Measurements from ENCODE around the gene UST. TPM values are rescaled to one million over a fixed set of nuclear protein-coding genes. Genes with fewer than 3 reads are reported as not detected.

The UST gene
- total RNA-seq, 4 donors from 2014 or later: 2.3 to 8.4 (median 2.8) TPM

DNA sequence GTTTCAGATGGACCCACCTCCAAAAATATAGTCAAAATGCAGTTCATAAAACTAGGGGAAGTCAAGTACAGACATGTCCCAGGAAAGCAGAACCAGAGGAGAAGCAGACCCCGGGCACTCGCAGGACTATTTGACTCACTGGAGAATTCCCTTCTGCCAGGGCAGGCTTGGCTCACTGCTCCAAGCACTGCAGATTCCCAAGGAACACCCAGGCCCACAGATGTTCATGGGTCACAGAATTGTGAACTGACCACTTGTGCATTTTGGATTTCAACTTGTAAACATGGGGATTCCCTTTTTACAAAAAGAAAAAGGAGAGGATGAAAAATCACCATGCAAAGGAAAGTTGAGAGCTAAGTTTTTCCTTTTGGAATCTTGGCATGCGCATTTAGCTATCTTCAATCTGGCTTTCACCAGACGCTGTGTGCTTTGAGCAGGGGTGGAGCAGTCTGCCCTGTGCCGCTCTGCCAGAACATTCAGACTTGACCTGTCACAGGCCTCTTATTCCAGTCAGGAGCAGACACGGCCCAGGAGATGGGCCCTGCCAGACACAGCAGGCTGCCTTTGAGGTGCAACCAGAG is 333.2 kb downstream of the UST start:
- Histone ChIP-seq H3K27me3 (no peaks in the 10 kb centered on the region), H3K4me3 (no peak overlapping the region), H3K27ac (peak overlapping the region in 1 of 4 donors; percentile 29), H3K36me3 (no peaks in the 10 kb centered on the region), H3K9me3 (no peaks in the 10 kb centered on the region), H3K4me1 (no peaks in the 10 kb centered on the region)
- TF ChIP-seq, protein P1, sequence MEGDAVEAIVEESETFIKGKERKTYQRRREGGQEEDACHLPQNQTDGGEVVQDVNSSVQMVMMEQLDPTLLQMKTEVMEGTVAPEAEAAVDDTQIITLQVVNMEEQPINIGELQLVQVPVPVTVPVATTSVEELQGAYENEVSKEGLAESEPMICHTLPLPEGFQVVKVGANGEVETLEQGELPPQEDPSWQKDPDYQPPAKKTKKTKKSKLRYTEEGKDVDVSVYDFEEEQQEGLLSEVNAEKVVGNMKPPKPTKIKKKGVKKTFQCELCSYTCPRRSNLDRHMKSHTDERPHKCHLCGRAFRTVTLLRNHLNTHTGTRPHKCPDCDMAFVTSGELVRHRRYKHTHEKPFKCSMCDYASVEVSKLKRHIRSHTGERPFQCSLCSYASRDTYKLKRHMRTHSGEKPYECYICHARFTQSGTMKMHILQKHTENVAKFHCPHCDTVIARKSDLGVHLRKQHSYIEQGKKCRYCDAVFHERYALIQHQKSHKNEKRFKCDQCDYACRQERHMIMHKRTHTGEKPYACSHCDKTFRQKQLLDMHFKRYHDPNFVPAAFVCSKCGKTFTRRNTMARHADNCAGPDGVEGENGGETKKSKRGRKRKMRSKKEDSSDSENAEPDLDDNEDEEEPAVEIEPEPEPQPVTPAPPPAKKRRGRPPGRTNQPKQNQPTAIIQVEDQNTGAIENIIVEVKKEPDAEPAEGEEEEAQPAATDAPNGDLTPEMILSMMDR (IDR thresholded peaks at IDR 0.05 in 4 of 5, conservative IDR thresholded peaks at IDR 0.05 in 1 of 5): no peak
- TF ChIP-seq POLR2A (IDR thresholded peaks at IDR 0.05): no peak
- intact Hi-C loops (cut with DNase I; ENCODE audit: low total_unique reads) (loop anchor here (5.0 kb wide), 1 partner anchor 437 kb away; no protein-coding TSS in a partner anchor), in situ Hi-C loops (cut with MboI; ENCODE audit: low sequenced_read_pairs in 4 of 4) (loop anchor here (5.0 kb wide), 2 partner anchors 352 to 357 kb away; no protein-coding TSS in a partner anchor)
- DNase-seq (peak; percentile 19 to 50), ATAC-seq (peak; percentile 69 to 70)

DNA sequence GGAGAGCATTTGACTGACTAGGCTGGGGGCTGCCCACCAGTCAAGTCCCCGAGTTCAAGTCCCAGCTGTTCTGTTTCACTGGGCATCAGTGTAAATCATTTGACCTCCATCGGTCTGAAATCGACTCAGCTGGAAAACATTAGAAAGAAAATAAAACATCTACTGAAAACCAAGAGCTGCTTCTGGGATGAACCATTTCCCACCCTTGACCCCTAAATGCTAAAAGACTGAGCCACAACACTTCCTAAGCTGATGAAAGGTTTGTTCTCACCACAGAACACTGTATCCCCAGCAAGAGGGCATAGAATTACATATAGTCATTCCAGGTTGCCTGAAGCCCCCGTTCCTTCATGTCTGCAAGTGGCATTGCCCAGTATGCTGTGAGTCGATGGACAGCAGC is 333.7 kb downstream of the UST start:
- Histone ChIP-seq H3K27ac (no peak overlapping the region), H3K36me3 (no peaks in the 10 kb centered on the region), H3K9me3 (no peaks in the 10 kb centered on the region), H3K4me1 (no peaks in the 10 kb centered on the region), H3K27me3 (no peaks in the 10 kb centered on the region), H3K4me3 (no peak overlapping the region)
- ATAC-seq (no peak), DNase-seq (no peak)
- in situ Hi-C loops (cut with MboI; ENCODE audit: low sequenced_read_pairs in 4 of 4): loop anchor here (5.0 kb wide), 2 partner anchors 352 to 357 kb away; no protein-coding TSS in a partner anchor
- TF ChIP-seq, protein P1 (IDR thresholded peaks at IDR 0.05 in 4 of 5, conservative IDR thresholded peaks at IDR 0.05 in 1 of 5): no peak
- no peak for TF ChIP-seq POLR2A (IDR thresholded peaks at IDR 0.05)
- intact Hi-C loops (cut with DNase I; ENCODE audit: low total_unique reads): loop anchor here (5.0 kb wide), 1 partner anchor 437 kb away; no protein-coding TSS in a partner anchor

DNA sequence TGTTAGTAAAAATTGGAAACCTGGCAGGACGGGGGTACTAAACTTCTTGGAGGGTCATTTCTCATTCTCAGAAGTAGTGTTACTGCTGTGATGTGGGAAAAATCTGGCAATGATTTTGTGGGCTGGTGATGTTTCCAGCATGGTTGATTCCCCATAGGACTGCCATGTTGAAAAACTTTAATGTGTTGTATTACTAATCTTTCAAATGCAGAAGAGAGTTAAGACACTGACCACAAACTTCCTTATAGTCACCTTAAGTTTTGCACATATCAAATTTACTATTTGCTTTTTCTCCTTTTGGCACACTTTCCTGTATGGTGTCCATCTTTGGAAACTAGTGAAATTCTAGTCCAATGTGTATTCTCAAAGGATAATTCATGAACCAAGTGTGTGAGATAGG is 334.5 kb downstream of the UST start:
- no peak overlapping the region for H3K4me3 ChIP-seq
- in situ Hi-C loops (cut with MboI; ENCODE audit: low sequenced_read_pairs in 4 of 4) (loop anchor here (5.0 kb wide), 2 partner anchors 351 to 356 kb away; no protein-coding TSS in a partner anchor), intact Hi-C loops (cut with DNase I; ENCODE audit: low total_unique reads) (loop anchor here (5.0 kb wide), 1 partner anchor 436 kb away; no protein-coding TSS in a partner anchor)
- no peaks in the 10 kb centered on the region for H3K36me3 ChIP-seq
- no peaks in the 10 kb centered on the region for H3K4me1 ChIP-seq
- no peak for ATAC-seq
- TF ChIP-seq, protein P1 (IDR thresholded peaks at IDR 0.05 in 4 of 5, conservative IDR thresholded peaks at IDR 0.05 in 1 of 5): no peak
- TF ChIP-seq POLR2A (IDR thresholded peaks at IDR 0.05): no peak
- H3K9me3 ChIP-seq: no peaks in the 10 kb centered on the region
- no peaks in the 10 kb centered on the region for H3K27me3 ChIP-seq
- no peak overlapping the region for H3K27ac ChIP-seq
- DNase-seq: no peak

DNA sequence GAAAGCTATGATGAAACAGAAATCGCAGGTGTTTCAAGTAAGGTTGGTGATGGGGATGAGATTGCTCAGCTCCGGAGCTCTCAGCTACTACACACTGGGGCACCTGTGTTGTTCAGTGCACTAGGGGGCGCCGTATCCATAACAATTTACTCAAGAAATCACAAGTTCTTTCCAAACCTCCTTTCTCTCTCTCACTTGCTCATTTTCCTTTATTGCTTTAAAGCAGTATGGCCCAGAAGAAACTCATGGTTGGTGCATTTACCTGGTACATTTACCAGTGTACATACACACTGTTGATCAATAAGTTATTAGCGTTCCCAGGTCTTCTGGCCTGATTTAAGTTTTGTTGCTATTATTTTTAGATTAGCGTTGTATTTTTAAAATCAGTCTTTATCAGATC is 335.5 kb downstream of the UST start:
- TF ChIP-seq POLR2A (IDR thresholded peaks at IDR 0.05): no peak
- TF ChIP-seq, protein P1 (IDR thresholded peaks at IDR 0.05 in 4 of 5, conservative IDR thresholded peaks at IDR 0.05 in 1 of 5): peak; percentile 49 to 76 (median 70)
- Histone ChIP-seq H3K27me3 (no peaks in the 10 kb centered on the region), H3K36me3 (no peaks in the 10 kb centered on the region), H3K4me1 (no peaks in the 10 kb centered on the region), H3K4me3 (no peak overlapping the region), H3K9me3 (no peaks in the 10 kb centered on the region), H3K27ac (no peak overlapping the region)
- intact Hi-C loops (cut with DNase I; ENCODE audit: low total_unique reads) (loop anchor here (1.0 to 5.0 kb wide), 2 partner anchors 350 to 435 kb away; no protein-coding TSS in a partner anchor), in situ Hi-C loops (cut with MboI; ENCODE audit: low sequenced_read_pairs in 4 of 4) (loop anchor here (5.0 kb wide), 2 partner anchors 350 to 355 kb away; no protein-coding TSS in a partner anchor)
- ATAC-seq (peak; percentile 40 to 77), DNase-seq (peak; percentile 38 to 62)

Data from gastrocnemius medialis (tissue), 4 donors.